HEK293 (cell line): ENCODE data around the gene MICU1.

Experiments used
- CTCF ChIA-PET: fragments of 350-600 bp; formaldehyde crosslinking; extraction: SDS; loops from one replicate; lab custom pipeline; 2021; ENCODE audit warnings: antibody characterized with exemption; lab: Yijun Ruan, JAX
- POLR2A ChIA-PET: fragments of 300-600 bp; formaldehyde crosslinking; extraction: SDS; loops from one replicate; lab custom pipeline; 2020; ENCODE audit warnings: antibody characterized with exemption, inconsistent platforms; lab: Yijun Ruan, JAX
- H3K27ac ChIP-seq: fragments of 200-500 bp; sonication (Bioruptor generic); 2 replicates; pipeline ENCODE4 v1.5.1; 2014; ENCODE audit warnings: low read depth, low read length, control low read depth, inconsistent platforms; ENCODE audit errors: extremely low read depth
- H3K36me3 ChIP-seq, 2 experiments: fragments of 200-500 bp in 1 of 2; sonication (Bioruptor generic) in 1 of 2; 1 replicate in 1 of 2; 2 replicates in 1 of 2; pipeline ENCODE4 v1.5.1; 2014 to 2017; ENCODE audit warnings: inconsistent platforms in 2 of 2, low read length in 2 of 2; ENCODE audit not compliant: control insufficient read depth in 2 of 2, insufficient read depth in 1 of 2
- H3K4me1 ChIP-seq: fragments of 200-500 bp; sonication (Bioruptor generic); 2 replicates; pipeline ENCODE4 v1.5.1; 2014; ENCODE audit warnings: mild to moderate bottlenecking, low read length, inconsistent platforms; ENCODE audit not compliant: control insufficient read depth, insufficient read depth
- H3K4me3 ChIP-seq: 2 replicates; pipeline ENCODE4 v1.5.1; 2011; ENCODE audit warnings: low read depth, mild to moderate bottlenecking, control low read depth, low read length, moderate library complexity
- H3K9me3 ChIP-seq: fragments of 200-500 bp; sonication (Bioruptor generic); 2 replicates; pipeline ENCODE4 v1.5.1; 2014; ENCODE audit warnings: low read depth, low read length, inconsistent platforms; ENCODE audit not compliant: control insufficient read depth, insufficient read depth
- GLI2 ChIP-seq: fragments of 450-650 bp; formaldehyde crosslinking; IDR thresholded peaks from 2 replicates; pipeline ENCODE4; 2017; ENCODE audit warnings: missing biosample characterization, missing genetic modification characterization, low read depth, borderline replicate concordance
- KLF10 ChIP-seq: fragments of 450-650 bp; IDR thresholded peaks from 2 replicates; pipeline ENCODE4 v1.5.1; 2018; ENCODE audit warnings: missing biosample characterization, mild to moderate bottlenecking, missing genetic modification characterization
- KLF7 ChIP-seq: fragments of 450-650 bp; formaldehyde crosslinking; IDR thresholded peaks from 2 replicates; pipeline ENCODE4 v1.5.1; 2016; ENCODE audit warnings: missing biosample characterization, missing genetic modification characterization, borderline replicate concordance
- KLF9 ChIP-seq: fragments of 450-650 bp; formaldehyde crosslinking; IDR thresholded peaks from 2 replicates; pipeline ENCODE4 v1.5.1; 2016; ENCODE audit warnings: missing biosample characterization, missing genetic modification characterization, low read depth
- TCF7L2 ChIP-seq: IDR thresholded peaks from 2 replicates; pipeline ENCODE4 v1.6.1; 2011; ENCODE audit warnings: low read depth, mild to moderate bottlenecking, inconsistent platforms, low read length, moderate library complexity, borderline replicate concordance
- ZBTB8A ChIP-seq: fragments of 450-650 bp; formaldehyde crosslinking; IDR thresholded peaks from 2 replicates; pipeline ENCODE4 v1.5.1; 2016; ENCODE audit warnings: missing biosample characterization, missing genetic modification characterization
- ZFP3 ChIP-seq: fragments of 450-650 bp; formaldehyde crosslinking; IDR thresholded peaks from 2 replicates; pipeline ENCODE4 v1.5.1; 2016; ENCODE audit warnings: low read depth, missing biosample characterization, missing genetic modification characterization
- ZNF23 ChIP-seq: fragments of 450-650 bp; formaldehyde crosslinking; IDR thresholded peaks from 2 replicates; pipeline ENCODE4 v1.5.1; 2016; ENCODE audit warnings: missing biosample characterization, missing genetic modification characterization, borderline replicate concordance
- ZNF302 ChIP-seq: fragments of 450-650 bp; formaldehyde crosslinking; IDR thresholded peaks from 2 replicates; pipeline ENCODE4 v1.5.1; 2016; ENCODE audit warnings: missing biosample characterization, missing genetic modification characterization, low read depth
- ZNF404 ChIP-seq: fragments of 450-650 bp; formaldehyde crosslinking; IDR thresholded peaks from 2 replicates; pipeline ENCODE4 v1.5.1; 2017; ENCODE audit warnings: missing biosample characterization, missing genetic modification characterization
- ZNF416 ChIP-seq: fragments of 450-650 bp; formaldehyde crosslinking; IDR thresholded peaks from 2 replicates; pipeline ENCODE4 v1.5.1; 2016; ENCODE audit warnings: missing biosample characterization, missing genetic modification characterization
- ZNF433 ChIP-seq: fragments of 450-650 bp; formaldehyde crosslinking; IDR thresholded peaks from 2 replicates; pipeline ENCODE4 v1.5.1; 2016; ENCODE audit warnings: missing biosample characterization, missing genetic modification characterization, low read depth
- ZNF48 ChIP-seq: fragments of 450-650 bp; formaldehyde crosslinking; IDR thresholded peaks from 2 replicates; pipeline ENCODE4 v1.5.1; 2016; ENCODE audit warnings: missing biosample characterization, missing genetic modification characterization
- ZNF501 ChIP-seq: fragments of 450-650 bp; formaldehyde crosslinking; IDR thresholded peaks from 2 replicates; pipeline ENCODE4 v1.5.1; 2016; ENCODE audit warnings: missing biosample characterization, missing genetic modification characterization
- ZNF626 ChIP-seq: fragments of 450-650 bp; sonication (Bioruptor Pico); formaldehyde crosslinking; IDR thresholded peaks from 2 replicates; pipeline ENCODE4 v1.5.1; 2018; ENCODE audit warnings: missing biosample characterization, missing genetic modification characterization, inconsistent platforms
- ZNF629 ChIP-seq: fragments of 450-650 bp; formaldehyde crosslinking; IDR thresholded peaks from 2 replicates; pipeline ENCODE4 v1.5.1; 2017; ENCODE audit warnings: missing biosample characterization, missing genetic modification characterization
- ZNF654 ChIP-seq: fragments of 450-650 bp; formaldehyde crosslinking; IDR thresholded peaks from 2 replicates; pipeline ENCODE4 v1.5.1; 2016; ENCODE audit warnings: low read depth, missing biosample characterization, missing genetic modification characterization
- ZNF670 ChIP-seq: fragments of 450-650 bp; formaldehyde crosslinking; IDR thresholded peaks from 2 replicates; pipeline ENCODE4 v1.5.1; 2016; ENCODE audit warnings: missing biosample characterization, missing genetic modification characterization, low read depth
- ZNF704 ChIP-seq: fragments of 450-650 bp; formaldehyde crosslinking; IDR thresholded peaks from 2 replicates; pipeline ENCODE4 v1.5.1; 2016; ENCODE audit warnings: missing biosample characterization, missing genetic modification characterization
- ZNF76 ChIP-seq: fragments of 450-650 bp; formaldehyde crosslinking; IDR thresholded peaks from 2 replicates; pipeline ENCODE4; 2016; ENCODE audit warnings: low read depth, missing biosample characterization, missing genetic modification characterization, borderline replicate concordance
- ZSCAN16 ChIP-seq: fragments of 450-650 bp; formaldehyde crosslinking; IDR thresholded peaks from 2 replicates; pipeline ENCODE4 v1.5.1; 2016; ENCODE audit warnings: missing biosample characterization, missing genetic modification characterization
- TF ChIP-seq, protein P1 (sequence below): fragments of 450-650 bp; formaldehyde crosslinking; IDR thresholded peaks from 2 replicates; pipeline ENCODE4 v1.5.1; 2016; ENCODE audit warnings: missing biosample characterization, missing genetic modification characterization
- TF ChIP-seq, protein P2 (sequence below): fragments of 450-650 bp; formaldehyde crosslinking; IDR thresholded peaks from 2 replicates; pipeline ENCODE4 v1.5.1; 2016; ENCODE audit warnings: missing biosample characterization, missing genetic modification characterization
- TF ChIP-seq, protein P3 (sequence below): fragments of 450-650 bp; formaldehyde crosslinking; IDR thresholded peaks from 2 replicates; pipeline ENCODE4 v1.5.1; 2016; ENCODE audit warnings: missing biosample characterization, missing genetic modification characterization

The MICU1 gene

GRCh38 chr10:72462261-72462660 is 163.6 kb downstream of the MICU1 start (continued):
- TF ChIP-seq ZNF404 (tag by site-specific recombination) (no peak), KLF7 (tag by site-specific recombination) (no peak), KLF9 (tag by site-specific recombination) (no peak)

DNA sequence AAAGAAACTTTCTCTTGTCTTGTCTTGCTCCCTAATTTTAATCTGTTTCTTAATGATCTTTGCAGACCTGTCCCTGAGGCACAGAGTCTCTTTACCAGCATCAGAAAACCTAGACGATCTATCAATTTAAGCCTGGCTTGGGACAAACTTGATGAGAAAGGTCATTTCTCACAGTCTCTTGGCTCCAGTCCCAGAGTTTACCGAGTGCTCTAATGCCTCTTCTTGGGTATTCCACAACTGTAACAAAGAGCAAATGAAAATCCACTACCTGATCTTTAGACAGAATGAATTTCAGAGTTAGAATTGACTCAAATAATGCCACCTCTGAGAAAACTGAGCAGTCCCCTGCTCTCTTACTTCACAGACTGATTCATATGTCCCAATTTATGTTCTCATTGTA is 164.8 kb downstream of the MICU1 start:
- Histone ChIP-seq H3K36me3 (no peaks in the 10 kb centered on the region; a peak in 1 of 3 replicates), H3K4me1 (no peaks in the 10 kb centered on the region), H3K27ac (no peak overlapping the region), H3K9me3 (no peaks in the 10 kb centered on the region), H3K4me3 (no peak overlapping the region)
- TF ChIP-seq ZNF626 (tag by site-specific recombination) (no peak), ZBTB8A (no peak)
- ChIA-PET CTCF (no interaction called here), POLR2A (interaction anchor here (1.1 kb wide), 1 partner anchor 81 kb away, joined by 3 read pairs; no protein-coding TSS in a partner anchor)

GRCh38 chr10:72460284-72460876 is 165.5 kb downstream of the MICU1 start:
- H3K36me3 ChIP-seq = no peaks in the 10 kb centered on the region; a peak in 1 of 3 replicates
- no peak overlapping the region for H3K27ac ChIP-seq
- POLR2A ChIA-PET = no interaction called here
- H3K9me3 ChIP-seq = no peaks in the 10 kb centered on the region
- CTCF ChIA-PET = interaction anchor here (0.6 kb wide), 3 partner anchors 9 to 509 kb away, joined by 3 to 4 read pairs (median 3); no protein-coding TSS in a partner anchor
- no peak overlapping the region for H3K4me3 ChIP-seq
- H3K4me1 ChIP-seq = no peaks in the 10 kb centered on the region
- TF ChIP-seq ZNF76 (no peak), ZFP3 (tag by site-specific recombination) (no peak), ZNF654 (tag by site-specific recombination) (no peak), ZNF501 (tag by site-specific recombination) (no peak), ZNF670 (tag by site-specific recombination) (no peak), ZNF23 (tag by site-specific recombination) (no peak), ZNF433 (tag by site-specific recombination) (no peak), ZNF629 (no peak), ZNF416 (tag by site-specific recombination) (no peak), ZNF48 (tag by site-specific recombination) (no peak), KLF10 (tag by site-specific recombination) (no peak), TCF7L2 (no peak), GLI2 (no peak), ZNF302 (tag by site-specific recombination) (no peak), ZSCAN16 (no peak), ZNF704 (tag by site-specific recombination) (no peak)
- TF ChIP-seq, protein P1, sequence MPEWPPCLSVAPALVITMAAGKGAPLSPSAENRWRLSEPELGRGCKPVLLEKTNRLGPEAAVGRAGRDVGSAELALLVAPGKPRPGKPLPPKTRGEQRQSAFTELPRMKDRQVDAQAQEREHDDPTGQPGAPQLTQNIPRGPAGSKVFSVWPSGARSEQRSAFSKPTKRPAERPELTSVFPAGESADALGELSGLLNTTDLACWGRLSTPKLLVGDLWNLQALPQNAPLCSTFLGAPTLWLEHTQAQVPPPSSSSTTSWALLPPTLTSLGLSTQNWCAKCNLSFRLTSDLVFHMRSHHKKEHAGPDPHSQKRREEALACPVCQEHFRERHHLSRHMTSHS = no peak
- TF ChIP-seq, protein P2, sequence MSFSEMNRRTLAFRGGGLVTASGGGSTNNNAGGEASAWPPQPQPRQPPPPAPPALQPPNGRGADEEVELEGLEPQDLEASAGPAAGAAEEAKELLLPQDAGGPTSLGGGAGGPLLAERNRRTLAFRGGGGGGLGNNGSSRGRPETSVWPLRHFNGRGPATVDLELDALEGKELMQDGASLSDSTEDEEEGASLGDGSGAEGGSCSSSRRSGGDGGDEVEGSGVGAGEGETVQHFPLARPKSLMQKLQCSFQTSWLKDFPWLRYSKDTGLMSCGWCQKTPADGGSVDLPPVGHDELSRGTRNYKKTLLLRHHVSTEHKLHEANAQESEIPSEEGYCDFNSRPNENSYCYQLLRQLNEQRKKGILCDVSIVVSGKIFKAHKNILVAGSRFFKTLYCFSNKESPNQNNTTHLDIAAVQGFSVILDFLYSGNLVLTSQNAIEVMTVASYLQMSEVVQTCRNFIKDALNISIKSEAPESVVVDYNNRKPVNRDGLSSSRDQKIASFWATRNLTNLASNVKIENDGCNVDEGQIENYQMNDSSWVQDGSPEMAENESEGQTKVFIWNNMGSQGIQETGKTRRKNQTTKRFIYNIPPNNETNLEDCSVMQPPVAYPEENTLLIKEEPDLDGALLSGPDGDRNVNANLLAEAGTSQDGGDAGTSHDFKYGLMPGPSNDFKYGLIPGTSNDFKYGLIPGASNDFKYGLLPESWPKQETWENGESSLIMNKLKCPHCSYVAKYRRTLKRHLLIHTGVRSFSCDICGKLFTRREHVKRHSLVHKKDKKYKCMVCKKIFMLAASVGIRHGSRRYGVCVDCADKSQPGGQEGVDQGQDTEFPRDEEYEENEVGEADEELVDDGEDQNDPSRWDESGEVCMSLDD (tag by site-specific recombination) = no peak
- TF ChIP-seq, protein P3, sequence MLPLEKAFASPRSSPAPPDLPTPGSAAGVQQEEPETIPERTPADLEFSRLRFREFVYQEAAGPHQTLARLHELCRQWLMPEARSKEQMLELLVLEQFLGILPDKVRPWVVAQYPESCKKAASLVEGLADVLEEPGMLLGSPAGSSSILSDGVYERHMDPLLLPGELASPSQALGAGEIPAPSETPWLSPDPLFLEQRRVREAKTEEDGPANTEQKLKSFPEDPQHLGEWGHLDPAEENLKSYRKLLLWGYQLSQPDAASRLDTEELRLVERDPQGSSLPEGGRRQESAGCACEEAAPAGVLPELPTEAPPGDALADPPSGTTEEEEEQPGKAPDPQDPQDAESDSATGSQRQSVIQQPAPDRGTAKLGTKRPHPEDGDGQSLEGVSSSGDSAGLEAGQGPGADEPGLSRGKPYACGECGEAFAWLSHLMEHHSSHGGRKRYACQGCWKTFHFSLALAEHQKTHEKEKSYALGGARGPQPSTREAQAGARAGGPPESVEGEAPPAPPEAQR (tag by site-specific recombination) = no peak
